Smooth muscle cell (in vitro differentiated cells): ENCODE measurements around the gene ADAM23. TPM values are rescaled to one million over a fixed set of nuclear protein-coding genes. Genes with fewer than 3 reads are reported as not detected.

Experiments
- DNase-seq: peaks from one replicate; lab custom pipeline; 2025; ENCODE audit not compliant: unreplicated experiment; lab: John Stamatoyannopoulos, UW
- H2AFZ ChIP-seq: fragments of 200-600 bp; sonication (generic); 2 replicates; pipeline ENCODE4 v1.6.0; 2016; ENCODE audit warnings: antibody characterized with exemption, low read depth, mild to moderate bottlenecking
- H3F3A ChIP-seq: fragments of 200-600 bp; sonication (generic); 2 replicates; pipeline ENCODE4 v1.6.0; 2017; ENCODE audit warnings: antibody characterized with exemption, low read depth
- H3K27ac ChIP-seq: fragments of 200-600 bp; sonication (generic); 2 replicates; pipeline ENCODE4 v1.5.1; 2016; ENCODE audit warnings: low read depth, mild to moderate bottlenecking
- H3K27me3 ChIP-seq: fragments of 200-600 bp; sonication (generic); 2 replicates; pipeline ENCODE4 v1.6.1; 2016; ENCODE audit warnings: low read depth, mild to moderate bottlenecking
- H3K36me3 ChIP-seq: fragments of 200-600 bp; sonication (generic); 2 replicates; pipeline ENCODE4 v1.5.1; 2016; ENCODE audit warnings: low read depth
- H3K4me1 ChIP-seq: fragments of 200-600 bp; sonication (generic); 2 replicates; pipeline ENCODE4 v1.5.1; 2016; ENCODE audit warnings: low read depth
- H3K4me2 ChIP-seq: fragments of 200-600 bp; sonication (generic); 2 replicates; pipeline ENCODE4 v1.6.0; 2016; ENCODE audit warnings: mild to moderate bottlenecking
- H3K4me3 ChIP-seq: fragments of 200-600 bp; sonication (generic); 2 replicates; pipeline ENCODE4 v1.5.1; 2016; ENCODE audit warnings: mild to moderate bottlenecking
- H3K79me2 ChIP-seq: fragments of 200-600 bp; sonication (generic); 2 replicates; pipeline ENCODE4 v1.6.0; 2016; ENCODE audit warnings: low read depth, mild to moderate bottlenecking
- H3K9ac ChIP-seq: fragments of 200-600 bp; sonication (generic); 2 replicates; pipeline ENCODE4 v1.6.0; 2016; ENCODE audit warnings: low read depth
- H3K9me3 ChIP-seq: fragments of 200-600 bp; sonication (generic); replicated peaks from 2 replicates; pipeline ENCODE4 v1.5.1; 2016; ENCODE audit warnings: low read depth
- H4K20me1 ChIP-seq: fragments of 200-600 bp; sonication (generic); 2 replicates; pipeline ENCODE4 v1.6.0; 2016; ENCODE audit warnings: low read depth
- WGBS: methylation state at CpG from one replicate; pipeline ENCODE4 v1.1.7; 2016; ENCODE audit warnings: low lambda C conversion rate; 5-methylcytosine and 5-hydroxymethylcytosine counted together
- polyA plus RNA-seq: library from polyadenylated mRNA; unstranded; fragments of >200 nt; fragmentation: Nextera tagmentation; extraction: Ambion mirVana; gene quantifications from 2 replicates; pipeline ENCODE4 v1.2.1, GENCODE V29; 2016
- total RNA-seq: library from RNA; depleted of rRNA; stranded (reverse); fragments of >200 nt; gene quantifications from 2 replicates; pipeline ENCODE4 v1.2.3, GENCODE V29; 2014
- TF ChIP-seq, protein P1 (sequence below): fragments of 200-600 bp; sonication (generic); IDR thresholded peaks from 2 replicates; pipeline ENCODE4 v1.5.1; 2017; ENCODE audit warnings: borderline replicate concordance, mild to moderate bottlenecking, antibody characterized with exemption; ENCODE audit not compliant: insufficient read depth, poor library complexity, severe bottlenecking

Gene ADAM23
- total and polyA plus RNA-seq, 2 experiments from 2014 or later: 7.0 to 18.2 TPM

DNA sequence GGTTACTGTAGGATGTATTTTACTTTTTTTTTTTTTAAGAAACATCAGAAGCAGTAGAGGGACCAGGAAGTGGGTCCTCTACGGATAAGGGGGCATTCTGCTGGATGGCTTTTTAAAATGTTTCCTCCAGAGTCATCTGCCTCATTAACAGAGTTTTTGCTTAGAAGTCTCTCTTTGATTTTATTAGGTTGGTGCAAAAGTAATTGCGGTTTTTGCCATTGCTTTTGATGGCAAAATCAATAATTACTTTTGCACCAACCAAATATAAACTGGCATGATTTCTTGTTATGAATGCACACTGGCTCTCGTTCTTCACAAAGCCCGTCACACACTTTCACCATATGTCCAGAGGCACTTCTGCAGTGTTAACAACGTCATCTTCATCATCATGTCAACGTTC, 130.5 kb downstream of the ADAM23 start:
- DNase-seq: no peak

DNA sequence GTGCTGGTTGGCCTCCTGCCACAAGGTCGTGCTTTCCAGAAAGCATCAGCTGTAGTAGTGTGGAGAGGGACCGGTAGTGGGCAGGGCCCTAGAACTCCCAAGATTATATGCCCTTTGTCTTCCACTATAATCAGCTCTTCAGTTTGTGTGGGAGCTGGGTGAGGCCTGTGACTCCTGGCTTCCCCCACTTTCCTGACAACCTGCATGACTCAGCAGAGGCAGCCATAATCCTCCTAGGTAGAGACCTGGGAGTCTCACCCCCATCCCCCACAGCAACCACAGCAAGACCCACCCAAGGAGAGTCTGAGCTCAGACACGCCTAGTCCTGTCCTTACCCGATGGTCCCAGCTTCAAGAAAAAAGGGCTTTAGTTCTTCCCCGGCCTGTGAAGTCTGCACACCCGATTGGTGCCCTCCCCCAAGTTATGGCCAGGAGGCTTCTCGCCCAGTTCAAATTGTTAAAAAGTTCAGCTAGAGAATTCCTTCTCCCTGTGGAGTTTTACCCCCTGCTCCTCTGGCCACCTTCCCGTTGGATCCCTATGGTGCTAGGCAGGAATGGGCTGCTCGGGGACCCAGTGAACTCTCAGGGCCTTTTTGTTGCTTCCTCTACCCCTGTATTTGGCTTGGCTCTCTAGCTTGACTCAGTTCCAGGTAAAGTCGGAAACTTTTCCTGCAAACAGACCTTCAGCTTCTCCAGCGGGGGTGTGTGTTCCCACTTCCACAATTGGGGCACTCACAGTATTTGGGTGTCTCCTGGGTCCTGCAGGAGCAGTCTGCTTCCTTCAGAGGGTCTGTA, 141.2 kb downstream of the ADAM23 start:
- H3K79me2 ChIP-seq: no peaks in the 10 kb centered on the region
- H3F3A ChIP-seq: no peaks in the 10 kb centered on the region
- no peak overlapping the region for H3K4me3 ChIP-seq
- no peak overlapping the region for H3K9ac ChIP-seq
- no peaks in the 10 kb centered on the region for H3K27me3 ChIP-seq
- no peaks in the 10 kb centered on the region for H3K4me1 ChIP-seq
- DNase-seq: no peak
- H3K27ac ChIP-seq: no peak overlapping the region
- no peak overlapping the region for H2AFZ ChIP-seq
- WGBS: 82% methylated on average over 11 of the region's 11 CpGs
- no peaks in the 10 kb centered on the region for H4K20me1 ChIP-seq
- no peaks in the 10 kb centered on the region for H3K36me3 ChIP-seq
- TF ChIP-seq, protein P1, sequence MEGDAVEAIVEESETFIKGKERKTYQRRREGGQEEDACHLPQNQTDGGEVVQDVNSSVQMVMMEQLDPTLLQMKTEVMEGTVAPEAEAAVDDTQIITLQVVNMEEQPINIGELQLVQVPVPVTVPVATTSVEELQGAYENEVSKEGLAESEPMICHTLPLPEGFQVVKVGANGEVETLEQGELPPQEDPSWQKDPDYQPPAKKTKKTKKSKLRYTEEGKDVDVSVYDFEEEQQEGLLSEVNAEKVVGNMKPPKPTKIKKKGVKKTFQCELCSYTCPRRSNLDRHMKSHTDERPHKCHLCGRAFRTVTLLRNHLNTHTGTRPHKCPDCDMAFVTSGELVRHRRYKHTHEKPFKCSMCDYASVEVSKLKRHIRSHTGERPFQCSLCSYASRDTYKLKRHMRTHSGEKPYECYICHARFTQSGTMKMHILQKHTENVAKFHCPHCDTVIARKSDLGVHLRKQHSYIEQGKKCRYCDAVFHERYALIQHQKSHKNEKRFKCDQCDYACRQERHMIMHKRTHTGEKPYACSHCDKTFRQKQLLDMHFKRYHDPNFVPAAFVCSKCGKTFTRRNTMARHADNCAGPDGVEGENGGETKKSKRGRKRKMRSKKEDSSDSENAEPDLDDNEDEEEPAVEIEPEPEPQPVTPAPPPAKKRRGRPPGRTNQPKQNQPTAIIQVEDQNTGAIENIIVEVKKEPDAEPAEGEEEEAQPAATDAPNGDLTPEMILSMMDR: no peak
- H3K9me3 ChIP-seq: no peaks in the 10 kb centered on the region
- no peak overlapping the region for H3K4me2 ChIP-seq

More for the DNA sequence above, 130.5 kb downstream of the ADAM23 start:
- H3K4me2 ChIP-seq: no peak overlapping the region
- no peaks in the 10 kb centered on the region for H3F3A ChIP-seq
- no peaks in the 10 kb centered on the region for H3K36me3 ChIP-seq
- H3K9me3 ChIP-seq: no peaks in the 10 kb centered on the region
- H3K27ac ChIP-seq: no peak overlapping the region
- H3K79me2 ChIP-seq: no peaks in the 10 kb centered on the region
- TF ChIP-seq, protein P1: no peak
- 96% methylated on average over 6 of the region's 6 CpGs for WGBS
- no peak overlapping the region for H3K4me3 ChIP-seq
- no peaks in the 10 kb centered on the region for H3K27me3 ChIP-seq
- no peak overlapping the region for H3K9ac ChIP-seq
- no peaks in the 10 kb centered on the region for H3K4me1 ChIP-seq
- no peak overlapping the region for H2AFZ ChIP-seq
- no peaks in the 10 kb centered on the region for H4K20me1 ChIP-seq

DNA sequence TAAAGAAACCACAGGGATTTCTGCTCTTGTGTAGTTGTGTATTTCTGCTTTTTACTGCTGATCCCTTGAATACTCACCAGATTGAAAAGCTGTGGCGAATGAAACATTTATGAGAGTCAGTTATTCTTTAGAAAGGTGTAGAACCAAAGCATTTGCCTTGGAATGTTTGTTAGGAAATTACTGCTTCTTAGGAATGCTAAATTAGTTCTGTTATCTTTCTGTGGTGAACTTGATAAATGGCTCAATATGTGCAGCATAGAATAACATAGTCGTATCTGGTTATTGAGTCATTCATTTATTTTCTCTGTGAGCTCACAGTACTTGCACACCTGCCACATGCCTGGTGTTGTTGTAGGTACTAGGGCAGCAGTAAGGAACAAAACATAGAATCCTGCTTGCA, 142.0 kb downstream of the ADAM23 start:
- WGBS: 68% methylated on average over 2 of the region's 2 CpGs
- no peak overlapping the region for H3K9ac ChIP-seq
- H2AFZ ChIP-seq: no peak overlapping the region
- no peak overlapping the region for H3K4me2 ChIP-seq
- H3K36me3 ChIP-seq: no peaks in the 10 kb centered on the region
- no peaks in the 10 kb centered on the region for H3K9me3 ChIP-seq
- no peaks in the 10 kb centered on the region for H3K79me2 ChIP-seq
- no peak for DNase-seq
- H3K27ac ChIP-seq: no peak overlapping the region
- no peaks in the 10 kb centered on the region for H4K20me1 ChIP-seq
- H3K27me3 ChIP-seq: no peaks in the 10 kb centered on the region
- TF ChIP-seq, protein P1: no peak
- H3K4me3 ChIP-seq: no peak overlapping the region
- no peaks in the 10 kb centered on the region for H3K4me1 ChIP-seq
- H3F3A ChIP-seq: no peaks in the 10 kb centered on the region

DNA sequence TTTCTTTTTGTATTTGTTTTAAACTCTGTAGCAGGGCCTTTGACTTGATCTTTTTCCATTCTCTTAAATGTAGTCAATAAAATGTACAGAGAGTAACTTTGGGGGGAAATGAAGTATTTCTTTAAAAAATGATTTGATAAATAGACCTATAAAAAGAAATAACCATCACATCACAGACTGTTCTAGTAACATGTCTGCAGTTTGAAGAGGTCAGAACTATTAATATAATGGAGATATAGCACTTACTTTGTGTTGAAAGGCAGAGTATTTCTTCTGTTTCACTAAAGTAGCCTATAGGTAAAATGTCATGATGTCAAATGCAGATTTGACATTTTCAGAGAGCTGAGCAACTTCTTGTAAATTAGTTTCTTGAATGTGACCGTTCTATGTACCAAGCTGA, 143.3 kb downstream of the ADAM23 start:
- TF ChIP-seq, protein P1: no peak
- Histone ChIP-seq H3F3A (no peaks in the 10 kb centered on the region), H3K4me3 (no peak overlapping the region), H3K27ac (no peak overlapping the region), H4K20me1 (no peaks in the 10 kb centered on the region), H3K36me3 (no peaks in the 10 kb centered on the region), H3K4me2 (no peak overlapping the region), H3K4me1 (no peaks in the 10 kb centered on the region), H3K9ac (no peak overlapping the region), H2AFZ (no peak overlapping the region), H3K9me3 (no peaks in the 10 kb centered on the region), H3K79me2 (no peaks in the 10 kb centered on the region), H3K27me3 (no peaks in the 10 kb centered on the region)
- 71% methylated on average over 1 of the region's 1 CpG for WGBS
- no peak for DNase-seq
